Measurements from ENCODE around the gene EPB41L2.
"Not testable (repeated sequence)": the region's sequence is repeated elsewhere in the genome, so short reads cannot be mapped to it uniquely, and the experiment has no call there.

EPB41L2 gene

DNA sequence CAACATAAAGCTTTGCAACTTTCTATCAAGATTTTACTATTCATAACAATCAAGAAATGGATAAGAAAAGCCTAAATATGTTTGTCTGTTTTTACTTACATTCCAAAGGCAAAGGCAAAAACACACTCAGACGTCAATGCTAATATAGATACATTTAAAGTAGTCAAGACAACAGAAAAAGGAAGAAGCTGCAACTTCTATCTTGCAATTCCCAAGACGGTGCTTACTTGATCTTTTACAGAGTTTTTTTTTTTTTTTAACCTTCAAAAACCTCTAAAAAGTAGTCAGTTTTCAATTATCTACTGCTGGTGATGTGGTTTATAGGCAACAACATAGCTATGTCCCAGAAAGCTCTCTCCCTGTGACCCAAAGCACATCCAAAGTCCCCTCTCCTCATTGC lies 58.1 kb downstream of the EPB41L2 start:
- no peak for DNase-seq (ENCODE audit: low read depth in 4 of 4, low spot score in 1 of 4)

DNA sequence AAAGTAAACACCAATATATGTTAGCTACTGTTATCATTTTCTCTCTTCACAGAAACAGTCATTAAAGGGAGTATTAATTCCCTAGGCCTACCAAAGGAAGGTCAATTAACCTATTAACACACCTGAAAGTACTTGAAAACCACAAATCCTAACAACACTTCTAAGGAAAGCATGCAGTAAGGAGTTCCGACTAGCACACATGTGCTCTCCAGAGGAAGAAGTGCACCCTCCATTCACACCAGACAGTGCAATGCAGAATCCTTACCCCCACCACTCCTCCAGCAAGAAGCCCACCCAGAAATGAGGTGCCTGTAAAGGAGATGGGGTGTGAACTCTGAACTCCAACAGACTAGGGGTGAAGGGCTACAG lies 58.7 kb downstream of the EPB41L2 start:
- no peak for DNase-seq (ENCODE audit: low read depth in 4 of 4, low spot score in 1 of 4)

DNA sequence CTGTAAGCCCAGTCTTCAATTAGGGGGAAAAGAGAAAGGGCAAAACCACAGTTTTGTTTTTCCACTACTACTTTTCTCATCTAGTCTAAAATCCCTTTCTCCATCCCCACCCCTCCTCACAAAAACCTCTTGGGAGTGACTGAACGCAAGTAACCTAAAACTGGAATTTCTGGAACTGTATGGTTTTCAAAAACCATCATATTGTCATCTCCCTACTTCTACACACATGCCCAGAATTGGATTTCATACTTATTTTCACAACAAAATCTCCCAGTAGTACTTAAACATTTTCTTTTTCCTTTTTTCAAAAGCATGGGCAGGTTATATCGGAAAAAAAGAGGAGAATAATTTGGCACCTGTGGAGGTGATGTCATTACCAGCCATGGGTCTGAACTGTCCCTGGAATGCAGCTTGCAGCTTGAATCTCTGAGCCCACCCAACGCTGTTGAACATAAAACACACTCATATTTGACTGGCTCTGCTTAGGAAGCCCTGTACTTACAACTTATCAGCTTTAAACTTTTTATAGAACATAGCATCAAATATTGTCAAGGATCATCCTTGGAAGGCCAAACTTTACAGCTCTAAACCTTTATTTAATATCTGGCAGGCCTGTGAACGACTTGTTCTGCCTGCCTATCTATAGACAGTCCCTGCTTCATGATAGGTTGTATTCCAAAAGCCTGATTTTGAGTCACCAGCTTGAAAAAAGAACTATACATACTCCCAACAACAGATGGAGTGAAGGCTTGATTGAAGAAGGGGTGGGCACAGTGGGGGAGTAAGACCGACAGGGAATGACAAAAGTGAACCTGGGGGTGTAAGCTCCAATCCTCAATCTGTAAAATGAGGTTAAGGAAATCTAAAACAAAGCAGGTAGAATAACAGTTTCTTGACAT lies 59.3 kb downstream of the EPB41L2 start:
- no peak for DNase-seq (ENCODE audit: low read depth in 4 of 4, low spot score in 1 of 4)

DNA sequence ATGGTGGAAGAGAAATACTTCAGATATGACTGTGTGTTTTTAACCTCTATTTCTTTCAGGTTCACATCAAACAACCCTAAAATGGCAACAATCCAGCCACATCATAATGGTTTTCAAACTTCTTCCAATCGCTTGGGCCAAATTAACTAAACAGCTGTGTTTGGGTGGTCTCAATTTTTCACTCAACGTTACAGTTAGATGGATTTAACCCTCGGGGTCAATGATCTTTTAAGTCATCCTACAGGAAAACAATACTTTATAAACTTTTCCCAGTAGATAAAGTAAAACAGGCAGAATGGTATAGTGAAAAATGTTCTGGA lies 60.4 kb downstream of the EPB41L2 start:
- no peak for DNase-seq (ENCODE audit: low read depth in 4 of 4, low spot score in 1 of 4)

DNA sequence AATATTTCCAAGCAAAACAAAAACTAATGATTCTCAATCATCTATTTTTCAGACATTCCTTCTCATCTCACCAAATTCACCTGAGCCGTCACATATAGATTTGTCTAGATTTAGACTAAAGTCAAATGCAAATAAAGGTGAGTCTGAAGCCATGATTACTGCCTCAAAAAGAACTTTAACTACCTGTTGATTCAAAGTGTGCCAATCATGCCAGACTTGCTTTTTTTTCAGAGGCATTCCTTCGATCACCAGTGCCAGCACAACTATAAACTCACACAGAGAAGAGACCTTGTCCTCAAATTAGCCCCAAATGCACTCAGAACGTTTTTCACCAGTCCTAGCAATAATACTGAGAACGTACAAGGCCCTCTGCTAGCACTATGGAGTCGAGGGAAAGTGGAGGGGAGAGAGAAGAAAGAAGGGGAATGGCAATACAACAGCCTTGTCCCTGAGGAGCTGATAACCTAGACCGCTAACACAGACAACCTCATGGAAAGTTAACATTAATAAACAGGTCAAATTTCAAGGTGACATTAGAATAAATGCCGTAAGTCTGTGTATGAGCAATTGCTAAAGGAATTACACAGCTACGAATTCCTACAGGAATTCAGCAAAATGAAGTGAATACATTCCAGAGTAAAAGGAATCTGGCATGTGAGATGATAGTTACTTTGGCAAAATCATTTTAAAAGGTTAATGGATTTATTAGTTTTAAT lies 60.9 kb downstream of the EPB41L2 start:
- no peak for DNase-seq (ENCODE audit: low read depth in 4 of 4, low spot score in 1 of 4)

DNA sequence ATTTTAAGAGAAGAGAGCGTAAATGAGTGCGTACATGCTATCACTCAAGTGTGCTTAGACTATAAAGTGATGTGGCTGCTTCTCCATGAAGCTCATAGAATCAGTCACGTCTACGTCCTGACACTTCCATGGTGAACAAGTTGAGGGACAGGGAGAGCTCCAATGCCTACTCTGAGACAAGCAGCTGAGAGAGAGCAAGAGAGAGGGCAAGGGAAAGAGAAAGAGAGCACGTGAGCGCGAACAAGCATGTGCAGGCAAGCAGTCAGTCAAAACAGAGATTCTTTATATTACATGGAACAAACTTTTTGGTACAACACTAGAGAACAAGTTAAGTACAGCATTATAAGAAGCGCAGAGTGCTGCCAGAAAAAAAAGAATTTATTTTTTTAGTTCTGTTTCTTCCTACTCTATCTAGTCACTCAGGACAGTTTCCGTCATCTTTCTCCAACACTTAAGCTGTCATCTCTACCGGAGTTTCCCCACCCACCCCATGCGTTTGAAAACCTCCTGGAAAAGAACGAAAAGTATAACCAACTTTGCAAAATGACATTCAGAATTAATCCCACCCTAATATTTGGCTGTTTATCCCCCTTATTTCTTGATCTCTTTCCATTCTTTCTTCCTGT lies 61.8 kb downstream of the EPB41L2 start:
- DNase-seq (ENCODE audit: low read depth in 4 of 4, low spot score in 1 of 4) = no peak

DNA sequence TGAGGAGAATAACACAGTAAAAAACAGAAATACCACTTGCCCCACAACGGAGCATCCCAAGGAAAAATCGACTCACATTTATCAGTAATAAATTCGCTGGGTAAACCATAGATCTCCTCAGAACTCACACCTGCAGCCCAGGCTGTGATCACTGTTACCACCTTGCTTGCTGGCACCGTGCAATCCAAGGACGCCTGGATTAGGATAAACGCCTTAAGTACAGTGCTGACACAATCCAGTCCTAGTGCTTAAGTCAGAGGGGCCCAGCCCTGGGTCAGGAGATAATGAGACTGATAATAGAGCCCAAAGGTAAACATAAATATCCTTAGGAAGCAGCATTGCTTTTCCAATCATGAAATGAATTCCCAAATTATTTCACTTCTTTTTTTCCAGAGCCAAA lies 62.5 kb downstream of the EPB41L2 start:
- DNase-seq (ENCODE audit: low read depth in 4 of 4, low spot score in 1 of 4) = no peak

DNA sequence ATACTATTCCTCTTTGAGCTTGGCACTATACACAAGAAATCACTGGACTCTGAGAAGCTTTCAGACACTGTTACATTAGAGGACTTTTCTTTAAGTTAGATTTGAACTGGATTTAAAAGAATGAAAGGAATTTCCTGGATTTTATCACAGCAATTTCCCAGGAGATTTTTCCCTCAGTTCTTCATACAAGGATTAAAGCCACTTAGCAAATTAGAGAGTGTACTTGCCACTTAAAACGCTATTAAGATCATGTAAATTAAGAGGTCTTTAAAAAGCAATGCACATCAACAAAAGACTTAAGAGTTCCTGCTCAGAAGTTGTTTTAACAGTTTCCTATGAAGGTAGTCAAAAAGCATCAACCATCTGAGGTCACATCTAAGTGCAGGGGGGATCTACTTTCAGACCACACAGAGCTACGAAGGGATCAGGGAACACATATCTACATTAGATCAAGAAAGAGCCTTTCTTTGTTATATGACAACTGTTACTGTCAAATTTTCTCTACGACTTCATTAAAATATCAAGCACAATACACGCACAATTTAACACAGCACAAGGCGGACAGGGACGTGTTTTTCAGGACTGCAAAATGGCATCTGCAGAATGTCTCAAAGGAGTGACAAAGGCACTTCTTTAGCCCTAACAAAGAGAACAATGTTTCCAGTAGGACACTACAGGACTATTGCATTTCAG lies 65.8 kb downstream of the EPB41L2 start:
- DNase-seq (ENCODE audit: low read depth in 4 of 4, low spot score in 1 of 4) = no peak

DNA sequence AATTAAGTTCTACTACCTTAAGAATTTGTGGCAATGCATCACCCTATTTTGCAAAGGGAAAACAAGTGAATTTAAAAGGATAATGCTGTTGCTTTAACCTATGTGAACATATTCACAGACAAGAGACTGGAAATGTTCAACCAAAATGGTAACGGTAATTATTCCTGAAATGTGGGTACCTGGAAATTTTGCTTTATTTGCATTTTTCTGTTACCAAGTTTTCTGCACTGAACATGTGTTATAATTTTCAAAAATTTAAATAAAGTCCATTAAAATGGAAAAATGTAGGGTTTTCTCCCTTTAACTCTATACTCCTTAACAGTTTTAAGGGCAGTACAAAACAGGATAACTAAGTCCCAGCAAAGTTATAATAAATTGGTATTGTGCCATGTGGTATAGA lies 66.4 kb downstream of the EPB41L2 start:
- no peak for DNase-seq (ENCODE audit: low read depth in 4 of 4, low spot score in 1 of 4)

DNA sequence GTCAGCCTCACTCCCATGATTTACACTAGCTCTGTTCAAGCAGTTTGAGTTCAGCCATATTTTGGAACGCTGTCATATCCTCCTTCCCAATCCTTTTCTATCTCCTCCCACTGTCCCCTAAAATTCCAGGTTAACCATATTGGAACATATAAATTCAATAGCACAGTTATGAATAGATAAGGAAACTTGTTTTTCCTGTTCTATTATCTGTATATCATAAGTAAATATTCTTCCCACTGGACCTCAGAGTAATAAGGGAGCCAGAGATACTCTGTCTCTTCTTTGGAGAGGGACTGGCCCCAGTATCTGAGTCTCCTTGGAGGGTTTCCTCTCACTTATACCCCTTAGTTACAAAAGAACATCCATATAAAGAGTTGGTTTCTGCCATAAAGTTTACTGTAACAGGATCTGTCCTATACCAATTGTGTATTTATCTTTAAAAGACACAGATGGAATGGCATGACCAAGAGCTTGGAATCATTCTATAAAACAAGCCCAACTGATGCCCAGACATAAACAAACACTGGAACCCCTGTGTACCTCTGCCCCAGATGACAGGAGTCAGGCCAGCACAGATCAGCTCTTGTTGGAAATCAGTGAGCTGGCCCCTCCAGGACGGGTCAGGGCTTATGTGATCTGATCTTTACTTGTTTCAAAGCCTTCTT lies 67.1 kb downstream of the EPB41L2 start:
- no peak for DNase-seq (ENCODE audit: low read depth in 4 of 4, low spot score in 1 of 4)

DNA sequence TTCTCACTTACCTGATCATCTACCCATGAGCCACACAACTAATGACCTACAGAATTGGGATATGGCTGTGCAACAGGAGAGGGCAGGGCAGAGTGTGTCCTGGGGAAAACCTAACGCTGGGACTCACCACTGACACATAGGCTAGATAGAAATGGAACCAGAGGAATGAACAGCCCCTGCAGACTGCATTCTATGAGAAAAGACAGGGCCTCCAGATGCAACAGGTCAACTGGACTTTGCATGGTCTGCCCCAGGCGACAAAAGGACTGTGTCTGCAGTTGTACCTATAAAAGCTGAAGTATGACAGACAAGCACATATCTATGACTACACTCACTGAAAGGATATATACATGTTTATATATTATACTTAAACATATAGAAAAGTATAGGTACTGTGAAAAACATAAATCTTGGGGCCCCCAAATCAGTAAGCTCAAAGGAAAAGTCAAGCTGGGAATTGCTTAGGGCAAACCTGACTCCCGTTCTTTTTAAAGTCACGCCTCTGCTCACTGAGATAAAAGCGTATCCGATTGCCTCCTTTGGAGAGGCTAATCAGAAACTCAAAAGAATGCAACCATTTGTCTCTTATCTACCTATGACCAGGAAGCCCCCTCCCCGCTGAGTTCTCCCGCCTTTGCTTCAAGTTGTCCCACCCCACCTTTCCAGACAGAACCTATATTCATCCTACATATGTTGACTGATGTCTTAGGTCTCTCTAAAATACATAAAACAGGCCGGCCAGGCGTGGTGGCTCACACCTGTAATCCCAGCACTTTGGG lies 68.5 kb downstream of the EPB41L2 start:
- DNase-seq (ENCODE audit: low read depth in 4 of 4, low spot score in 1 of 4) = no peak

DNA sequence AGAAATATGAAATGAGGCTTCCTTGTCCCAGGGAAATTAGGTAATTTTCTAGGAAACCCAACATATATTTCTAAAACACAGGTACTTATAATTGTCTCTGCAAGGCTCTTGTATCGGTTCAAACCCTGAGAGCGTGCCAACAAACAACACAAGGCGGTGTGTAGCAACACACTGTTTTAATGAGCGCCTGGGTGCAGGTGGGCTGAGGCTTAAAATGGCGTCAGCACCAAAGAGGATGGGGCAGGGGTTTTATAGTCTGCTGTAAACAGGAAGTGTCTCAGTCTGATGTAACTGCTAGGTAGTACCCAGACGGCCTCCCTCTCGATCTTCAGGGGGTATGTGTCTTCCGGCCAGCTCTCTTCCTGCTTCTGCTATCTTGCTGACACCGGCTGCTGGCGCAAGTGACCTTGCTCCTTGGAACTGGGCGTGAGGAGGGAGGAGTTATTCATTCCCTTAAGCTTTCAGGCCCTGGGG lies 69.7 kb downstream of the EPB41L2 start:
- no peak for DNase-seq (ENCODE audit: low read depth in 4 of 4, low spot score in 1 of 4)

DNA sequence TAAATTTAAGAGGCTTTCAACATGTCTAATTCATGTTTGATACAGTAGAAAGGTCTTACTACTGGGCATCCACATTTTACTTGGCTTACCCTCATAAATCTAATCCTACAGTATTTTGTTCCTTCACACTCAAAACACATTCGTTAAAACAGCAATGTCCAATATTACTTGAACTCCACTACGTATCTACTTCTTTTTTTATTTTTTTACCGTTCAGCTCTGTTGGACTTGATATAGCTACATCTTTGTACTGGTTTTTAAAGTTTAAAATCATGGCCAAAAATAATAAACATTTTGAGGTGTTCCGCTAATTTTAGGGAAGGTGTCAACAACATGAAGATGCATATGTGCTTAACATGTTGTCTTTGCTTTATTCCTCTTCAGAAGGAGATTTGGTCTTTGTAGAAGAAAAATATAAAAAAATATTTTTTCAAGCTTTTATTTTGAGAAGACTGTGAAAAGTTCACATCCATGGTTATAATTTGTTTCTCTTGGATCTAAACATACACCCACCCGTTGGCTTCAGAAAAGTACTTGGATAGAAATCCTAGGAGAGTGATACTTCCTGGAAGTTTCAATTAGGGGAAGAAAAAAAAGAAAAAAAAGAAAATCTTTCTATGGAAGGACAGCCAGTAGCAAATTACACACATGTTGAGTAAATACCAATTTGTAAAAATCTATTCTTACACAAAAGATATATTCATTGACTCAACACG lies 71.5 kb downstream of the EPB41L2 start:
- no peak for DNase-seq (ENCODE audit: low read depth in 4 of 4, low spot score in 1 of 4)

DNA sequence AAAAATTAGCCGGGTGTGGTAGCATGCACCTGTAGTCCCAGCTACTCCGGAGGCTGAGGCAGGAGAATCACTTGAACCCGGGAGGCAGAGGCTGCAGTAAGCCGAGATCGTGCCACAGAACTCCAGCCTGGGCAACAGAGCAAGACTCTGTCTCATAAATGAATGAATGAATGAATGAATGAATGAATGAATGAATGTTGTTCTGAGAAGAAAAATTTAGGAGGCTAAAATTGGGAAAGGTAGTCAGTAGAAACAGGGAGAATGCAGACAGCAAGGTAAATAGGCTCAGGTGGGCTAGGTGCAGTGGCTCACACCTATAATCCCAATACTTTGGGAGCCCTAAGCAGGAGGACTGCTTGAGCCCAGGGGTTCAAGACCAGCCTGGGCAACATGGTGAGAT lies 75.5 kb downstream of the EPB41L2 start:
- not testable (repeated sequence) for DNase-seq (ENCODE audit: low read depth in 4 of 4, low spot score in 1 of 4)

DNA sequence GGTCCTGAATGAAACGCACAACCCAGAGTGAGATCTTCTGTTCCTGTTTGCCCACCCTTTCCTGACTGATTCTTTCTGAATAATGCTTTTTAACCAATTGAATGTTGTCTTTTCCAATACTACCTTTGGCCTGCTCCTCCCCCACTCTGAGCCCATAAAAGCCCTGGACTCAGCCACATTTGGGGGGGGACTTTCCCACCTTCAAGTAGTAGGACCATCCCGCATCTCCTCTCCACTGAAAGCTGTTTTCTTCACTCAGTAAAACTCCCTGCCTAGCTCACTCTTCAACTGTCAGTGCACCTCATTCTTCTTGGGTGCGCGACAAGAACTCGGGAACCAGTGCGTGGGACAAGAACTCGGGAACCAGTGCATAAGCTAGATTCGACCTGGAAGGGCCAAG lies 77.9 kb downstream of the EPB41L2 start:
- DNase-seq (ENCODE audit: low read depth in 4 of 4, low spot score in 1 of 4) = no peak

DNA sequence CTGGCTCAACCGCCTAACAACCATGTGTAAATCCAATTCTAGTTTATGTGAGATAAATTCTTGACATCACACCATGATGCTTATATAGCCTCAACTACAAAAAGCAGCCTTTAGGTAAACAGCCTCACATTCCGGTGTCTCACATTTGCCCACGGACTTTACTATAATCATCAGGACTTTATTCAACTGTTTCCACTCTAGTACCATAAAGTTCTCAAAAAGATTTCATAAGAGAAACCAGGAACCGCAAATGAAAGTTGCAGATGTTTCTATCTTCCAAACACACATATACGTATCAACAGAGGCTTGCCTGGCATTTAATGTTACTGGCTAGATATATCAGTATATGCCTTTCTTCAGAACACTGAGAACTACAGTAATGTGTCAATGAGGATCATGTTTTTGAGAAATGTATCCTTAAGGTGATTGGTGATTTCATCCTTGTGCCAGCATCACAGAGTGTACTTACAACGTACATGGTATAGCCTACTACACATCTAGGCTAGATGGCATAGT lies 80.0 kb downstream of the EPB41L2 start:
- DNase-seq (ENCODE audit: low read depth in 4 of 4, low spot score in 1 of 4) = no peak

DNA sequence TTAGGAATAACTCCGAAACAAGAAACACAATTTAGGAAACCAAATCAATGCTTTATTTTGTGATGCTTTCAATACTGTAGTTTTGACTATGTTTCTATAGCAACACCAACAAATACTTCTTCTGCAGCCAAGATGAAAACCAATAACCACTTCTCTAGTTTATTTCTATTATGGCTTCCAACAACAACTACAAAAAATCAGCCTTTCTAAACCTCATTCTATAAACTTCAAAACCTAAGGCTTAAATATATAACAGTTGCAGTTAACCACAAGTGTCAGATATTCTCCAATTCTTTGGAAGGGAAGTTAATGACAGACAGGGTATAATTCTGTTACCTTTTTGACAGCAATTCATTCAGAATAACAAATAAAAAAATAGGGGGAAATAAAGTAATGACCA lies 80.9 kb downstream of the EPB41L2 start:
- DNase-seq (ENCODE audit: low read depth in 4 of 4, low spot score in 1 of 4) = no peak

DNA sequence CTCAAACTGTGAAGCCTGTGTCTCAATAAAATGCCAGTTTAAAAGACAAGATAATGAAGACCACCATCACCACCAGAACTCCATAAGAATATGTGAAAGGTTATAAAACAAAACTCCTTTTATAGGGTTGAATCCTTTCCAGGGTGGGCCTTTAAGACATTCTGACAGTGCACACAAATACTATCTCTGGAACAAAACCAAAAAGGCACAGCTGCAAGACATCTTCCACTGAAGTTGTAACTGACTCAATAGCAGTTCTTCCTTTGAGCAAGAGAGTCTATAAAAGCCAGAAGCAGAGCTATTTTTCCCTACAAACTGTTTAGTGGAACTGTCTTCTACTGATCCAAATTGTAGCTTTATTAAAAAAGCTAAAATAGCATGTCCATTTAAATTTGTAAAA lies 81.6 kb downstream of the EPB41L2 start:
- DNase-seq (ENCODE audit: low read depth in 4 of 4, low spot score in 1 of 4) = no peak

DNA sequence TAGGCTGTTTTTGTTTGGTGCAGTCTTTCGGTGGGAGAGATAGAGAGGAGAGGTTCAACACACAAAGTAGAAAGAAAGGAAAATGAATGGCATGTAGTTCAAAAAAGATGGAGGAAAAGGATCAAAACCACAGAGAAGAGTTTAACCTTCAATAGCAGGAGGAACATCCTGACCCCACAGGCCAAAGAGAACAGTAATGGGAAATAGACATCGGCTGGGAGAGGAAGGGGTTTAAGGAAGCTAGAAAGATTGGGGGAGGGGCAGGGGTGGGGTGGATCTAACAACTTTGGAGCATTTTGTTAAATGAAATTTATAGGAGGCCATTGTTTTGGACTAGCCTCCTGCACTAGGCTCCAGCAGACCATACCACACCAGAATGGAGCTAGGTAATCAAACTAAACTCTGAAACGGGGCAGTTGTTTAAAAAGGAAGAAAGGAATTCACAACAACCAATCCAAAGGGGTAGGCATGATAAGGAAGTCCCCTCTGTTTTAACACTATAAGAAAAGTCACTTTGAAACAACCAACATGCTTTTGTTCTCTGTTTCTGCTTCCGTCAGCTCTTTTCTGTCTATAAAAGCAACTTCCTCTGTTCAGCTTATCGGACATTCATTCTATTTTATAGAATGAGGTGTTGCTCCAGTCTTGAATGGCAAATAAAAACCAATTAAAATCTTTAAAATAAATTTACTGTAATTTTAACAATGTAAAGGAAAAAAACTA lies 82.6 kb downstream of the EPB41L2 start:
- no peak for DNase-seq (ENCODE audit: low read depth in 4 of 4, low spot score in 1 of 4)
